IPS-NIHi7 (cell line): Measurements from ENCODE around the gene NOTUM.

Source experiments
- DNase-seq: peaks from one replicate; pipeline ENCODE4 v3.0.0; 2012; ENCODE audit warnings: mixed read lengths; ENCODE audit errors: extremely low spot score

The NOTUM gene

GRCh38 chr17:81911277-81911961, 49.6 kb downstream of the NOTUM start, which contains the start of gene PCYT2:
Gene PCYT2 (minus strand): TSS chr17:81911399. CDS start chr17:81911355, 44 bp downstream.
- peak; percentile 99 for DNase-seq

DNA sequence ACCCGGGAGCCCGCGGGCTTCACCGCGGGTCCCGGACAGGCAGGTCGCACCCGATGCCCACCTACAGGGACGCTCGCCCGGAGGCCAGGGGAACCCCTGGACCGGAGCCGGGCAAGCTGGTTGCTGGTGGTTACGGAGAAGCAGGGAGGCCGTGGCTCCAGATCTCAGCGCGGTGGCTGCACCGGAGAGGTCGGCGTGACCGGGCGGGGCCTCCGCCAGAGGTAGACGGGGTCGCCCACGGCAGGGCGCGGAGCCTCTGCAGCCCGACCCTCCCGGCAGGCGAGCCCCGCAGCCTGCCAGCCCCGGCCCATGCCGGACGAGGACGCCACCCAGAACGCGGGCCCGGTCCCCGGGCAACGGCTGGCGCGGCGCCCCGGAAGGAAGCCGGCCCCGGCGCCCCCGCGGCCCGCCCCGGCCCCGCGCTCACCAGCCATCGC, 50.1 kb downstream of the NOTUM start:
- DNase-seq, result no peak

- DNase-seq, result no peak
Measured at GRCh38 chr17:81909966-81910839, 50.8 kb downstream of the NOTUM start.

- no peak for DNase-seq
Measured at GRCh38 chr17:81909231-81909630, 51.8 kb downstream of the NOTUM start.

GRCh38 chr17:81908793-81909192, 52.2 kb downstream of the NOTUM start:
- DNase-seq, result no peak

DNA sequence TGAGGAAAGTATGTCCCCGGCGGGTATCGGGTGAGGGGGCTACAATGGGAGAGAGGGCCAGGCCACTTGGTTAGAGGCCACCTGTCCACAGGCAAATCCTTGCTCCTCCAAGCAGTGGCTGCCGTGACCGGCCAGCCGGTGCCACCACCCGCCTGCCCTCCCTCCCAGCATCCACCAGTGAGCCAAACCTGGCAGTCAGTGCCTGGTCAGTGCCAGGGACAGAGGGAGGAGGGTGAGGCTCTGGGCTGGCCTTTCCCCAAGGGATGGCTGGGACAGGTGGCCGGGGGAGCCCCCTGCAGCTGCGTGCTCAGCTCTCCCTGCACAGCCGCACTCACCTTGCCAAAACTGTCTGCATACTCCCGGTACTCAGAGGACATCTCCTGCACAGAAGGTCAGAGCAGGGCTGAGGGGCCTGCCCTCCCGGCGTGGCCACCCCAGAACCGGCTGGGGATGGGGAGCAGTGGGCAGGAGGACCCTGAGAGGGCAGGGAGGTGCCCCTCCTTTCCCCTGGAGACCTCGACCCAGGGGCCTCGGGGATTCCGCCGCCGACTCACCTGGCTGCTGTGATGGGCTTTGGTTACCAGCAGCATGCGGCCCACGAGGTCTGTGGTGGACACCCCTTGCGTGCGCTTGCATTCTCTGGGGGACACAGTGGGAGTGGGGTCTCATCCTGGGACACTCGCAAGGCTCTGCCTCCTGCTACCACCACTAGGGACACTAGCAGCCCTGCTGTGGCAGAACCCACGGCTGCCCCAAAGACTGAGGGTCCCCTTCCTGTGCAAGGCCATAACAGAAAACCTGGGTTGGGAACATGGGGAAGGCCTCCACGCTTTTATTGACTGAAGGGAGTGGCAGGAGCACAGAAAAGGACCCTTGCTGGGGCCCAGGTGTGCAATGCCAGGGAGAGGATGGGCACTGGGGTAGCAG, 53.5 kb downstream of the NOTUM start:
- no peak for DNase-seq

DNA sequence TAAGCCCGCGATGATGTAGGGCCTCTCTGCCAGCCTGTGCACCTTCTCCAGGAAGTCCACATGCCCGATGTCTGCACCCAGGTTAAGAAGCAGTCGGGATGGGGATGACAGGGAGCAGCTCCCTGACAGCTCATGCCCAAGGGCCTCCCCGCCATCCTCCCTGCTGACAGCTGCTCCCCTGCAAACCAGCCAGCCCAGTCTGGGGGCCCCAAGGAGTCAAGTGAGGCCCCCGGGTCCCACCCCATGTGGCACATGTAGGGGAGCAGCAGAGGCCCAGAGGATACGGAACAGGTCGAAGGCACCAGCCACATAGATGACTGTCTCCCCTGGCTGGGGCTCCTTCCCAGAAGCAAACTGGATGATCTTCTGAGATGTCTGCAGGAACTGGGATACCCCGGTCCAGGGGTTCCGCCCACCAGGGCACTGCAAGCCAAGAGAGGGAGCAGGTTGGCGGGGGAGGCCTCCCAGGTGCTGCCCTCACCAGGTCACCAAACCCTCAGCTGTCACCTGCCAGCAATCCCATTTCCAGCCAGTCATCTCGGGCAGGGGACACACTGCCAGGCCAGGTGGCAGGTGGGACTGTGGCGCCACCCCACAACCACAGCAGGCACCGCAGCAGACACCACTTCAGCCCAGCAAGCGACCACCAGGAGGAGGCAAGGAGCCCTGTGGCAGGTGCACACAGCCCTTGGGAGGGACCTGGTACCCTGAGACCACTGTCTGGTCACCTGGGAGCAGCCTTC, 54.3 kb downstream of the NOTUM start:
- DNase-seq, result no peak

GRCh38 chr17:81905993-81906392, 55.0 kb downstream of the NOTUM start:
- no peak for DNase-seq

DNA sequence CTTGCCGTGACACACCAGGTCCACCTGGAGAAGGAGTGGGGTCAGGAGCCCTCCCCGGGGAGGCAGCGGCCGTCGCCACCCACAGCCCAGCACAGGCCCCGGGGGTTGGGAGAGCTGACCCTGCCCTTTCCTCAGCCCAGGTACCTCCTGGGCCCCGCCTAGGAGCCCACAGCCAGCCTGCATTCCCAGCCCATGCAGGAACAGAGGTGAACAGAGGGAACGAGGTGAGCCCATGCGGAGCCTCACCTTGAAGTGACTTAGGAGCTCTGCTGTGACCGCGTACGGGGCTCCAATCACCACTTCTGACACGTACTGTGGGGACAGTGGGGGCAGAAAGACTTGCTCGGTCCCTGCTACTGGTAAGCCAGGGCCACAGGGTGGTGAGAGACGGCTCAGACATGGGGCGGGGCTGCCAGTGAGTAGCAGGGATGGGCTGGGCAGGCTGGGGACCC, 55.5 kb downstream of the NOTUM start:
- DNase-seq, result no peak

DNA sequence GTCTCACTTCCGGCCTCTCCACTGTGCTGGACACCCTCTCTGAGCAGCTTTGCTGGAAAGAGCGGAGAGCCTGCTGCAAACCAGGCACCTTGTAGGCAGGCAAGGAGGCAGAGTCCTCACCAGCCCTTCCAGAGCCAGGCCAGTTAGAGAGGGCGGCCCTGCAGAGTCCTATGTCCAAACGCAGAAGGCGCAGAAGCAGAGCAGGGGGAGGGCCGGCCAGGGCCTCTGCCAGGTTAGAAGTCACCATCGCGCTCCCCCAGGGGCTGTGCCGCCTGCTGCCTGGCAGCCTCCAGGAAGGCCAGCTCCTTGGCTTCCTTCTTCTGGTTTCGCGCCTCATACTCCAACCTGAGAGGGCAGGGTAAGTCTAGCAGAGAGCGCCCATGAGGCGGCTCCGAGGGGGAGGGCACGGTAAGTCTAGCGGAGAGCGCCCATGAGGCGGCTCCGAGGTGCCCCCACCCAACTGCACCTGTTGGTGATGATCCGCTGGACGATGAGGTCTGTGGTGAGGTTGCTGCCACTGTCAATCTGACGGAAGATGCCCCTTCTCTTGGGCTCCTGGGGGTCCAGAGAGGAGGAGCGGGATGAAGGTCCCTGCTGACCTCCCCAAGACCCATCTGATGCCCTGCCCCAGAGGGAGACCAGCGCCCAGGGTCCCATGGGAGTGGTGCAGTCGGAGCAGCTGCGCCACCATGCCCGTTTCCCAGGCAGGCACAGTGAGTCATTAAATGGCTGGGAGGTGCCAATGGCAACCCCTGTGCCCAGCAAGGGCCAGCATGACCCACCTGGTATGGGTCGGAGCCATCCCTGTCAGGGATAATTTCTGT, 56.2 kb downstream of the NOTUM start:
- DNase-seq, result no peak

DNA sequence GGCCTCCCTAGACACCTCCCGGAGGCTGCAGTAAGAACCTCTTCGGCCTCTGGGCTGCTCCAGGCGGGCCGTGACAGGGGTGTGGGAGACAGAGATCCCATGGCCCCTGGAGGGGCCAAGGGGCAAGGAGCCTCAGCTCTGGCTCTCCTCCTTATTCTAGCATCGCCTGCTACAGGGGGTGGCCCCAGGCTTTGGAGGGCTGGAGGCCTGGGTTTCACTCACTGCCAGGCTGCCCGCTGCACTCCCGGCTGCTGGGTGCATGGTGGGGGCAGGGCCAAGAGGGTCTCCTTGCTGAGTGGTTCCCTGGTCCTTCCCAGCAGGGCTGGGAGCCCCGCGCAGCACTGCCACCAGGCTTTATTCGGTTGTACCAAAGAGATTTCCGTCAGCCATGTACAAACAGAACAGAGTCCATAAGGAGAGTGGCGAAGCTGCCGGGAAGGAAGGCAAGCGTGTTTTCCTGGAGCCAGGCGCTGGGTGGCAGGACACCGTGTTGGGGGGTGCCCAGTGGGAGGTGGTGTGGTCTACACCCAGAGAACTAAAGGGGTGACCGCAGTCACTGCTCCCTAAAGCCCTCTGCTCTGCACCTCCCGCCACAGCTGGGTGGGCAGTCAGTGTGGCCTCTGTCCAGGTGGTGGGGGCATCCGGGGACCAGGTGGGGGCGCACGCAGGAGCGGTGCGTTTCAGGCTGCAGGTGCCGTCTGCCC, 56.9 kb downstream of the NOTUM start:
- DNase-seq, result no peak

- no peak for DNase-seq
Measured at GRCh38 chr17:81903415-81903831, 57.6 kb downstream of the NOTUM start.

- DNase-seq, result no peak
Measured at GRCh38 chr17:81902653-81903414, 58.2 kb downstream of the NOTUM start.
